HCT116 (cell line): Measurements from ENCODE around the gene RPTOR. TPM values are rescaled to one million over a fixed set of nuclear protein-coding genes. Genes with fewer than 3 reads are reported as not detected.

Experiments used
- ATAC-seq: fragments of 200-7000 bp; cut with Tn5 transposase; 2 replicates; pipeline ENCODE4 v1.9.1; 2020; ENCODE audit warnings: mild to moderate bottlenecking, moderate library complexity
- BruUV-seq: library from RNA; stranded (reverse); fragments of 400-500 nt; replicated peaks from 2 replicates; lab custom pipeline; 2021; lab: Mats Ljungman, UMichigan
- CTCF ChIA-PET: fragments of 300-600 bp; sonication (Branson Sonifier 250); formaldehyde crosslinking; loops from one replicate; lab custom pipeline; 2021; ENCODE audit warnings: antibody characterized with exemption; lab: Charles Lee
- POLR2A ChIA-PET: fragments of 300-600, 350-600 bp; sonication (Branson Sonifier 250); formaldehyde crosslinking; loops from one replicate; lab custom pipeline; 2021; ENCODE audit warnings: antibody characterized with exemption; lab: Charles Lee
- RAD21 ChIA-PET, 2 experiments: fragments of 300-600 bp; sonication (Branson Sonifier 250); formaldehyde crosslinking; loops; one replicate each; lab custom pipeline; 2023; ENCODE audit warnings: low total read pairs in 2 of 2; ENCODE audit not compliant: uncharacterized antibody in 2 of 2, unreplicated experiment in 2 of 2, low non-redundant PET in 1 of 2; lab: Charles Lee
- DNase-seq: peaks from one replicate; pipeline ENCODE4 v3.0.0-alpha.2; 2010; ENCODE audit warnings: low read depth, low spot score
- H2AFZ ChIP-seq: fragments of 200-600 bp; shearing (Covaris generic), sonication (generic); 2 replicates; pipeline ENCODE4 v1.6.1; 2017; ENCODE audit warnings: low read depth, mixed run types, mixed read lengths, antibody characterized with exemption, low read length; ENCODE audit not compliant: poor library complexity, severe bottlenecking
- H3K27ac ChIP-seq: 2 replicates; pipeline ENCODE4 v1.5.1; 2012; ENCODE audit warnings: low read depth, low read length
- H3K27me3 ChIP-seq: fragments of 200-600 bp; sonication (generic); 2 replicates; pipeline ENCODE4 v1.6.1; 2016; ENCODE audit warnings: mixed run types, low read length, mixed read lengths; ENCODE audit not compliant: insufficient read depth
- H3K36me3 ChIP-seq, 2 experiments: fragments of 200-500 bp in 1 of 2; fragments of 200-600 bp in 1 of 2; sonication (Bioruptor generic) in 1 of 2; sonication (generic) in 1 of 2; 2 replicates each; pipeline versions ENCODE4 v1.5.1 to v1.6.1; 2014 to 2016; ENCODE audit warnings: low read length in 2 of 2, inconsistent platforms in 1 of 2, mixed read lengths in 1 of 2, mixed run types in 1 of 2; ENCODE audit not compliant: insufficient read depth in 2 of 2, control insufficient read depth in 1 of 2
- H3K4me1 ChIP-seq, 2 experiments: fragments of 200-600 bp in 1 of 2; sonication (generic) in 1 of 2; 2 replicates each; pipeline versions ENCODE4 v1.5.1 to v1.6.1; 2012 to 2017; ENCODE audit warnings: low read length in 2 of 2, inconsistent platforms in 1 of 2, mild to moderate bottlenecking in 1 of 2, mixed read lengths in 1 of 2, mixed run types in 1 of 2, moderate library complexity in 1 of 2; ENCODE audit not compliant: insufficient read depth in 2 of 2, control insufficient read depth in 1 of 2
- H3K4me2 ChIP-seq: fragments of 200-600 bp; sonication (generic); 2 replicates; pipeline ENCODE4 v1.6.1; 2017; ENCODE audit warnings: mixed run types, low read length, mixed read lengths
- H3K4me3 ChIP-seq, 2 experiments: fragments of 200-600 bp in 1 of 2; sonication (generic) in 1 of 2; replicated peaks in 1 of 2; 2 replicates each; pipeline ENCODE4 v1.5.1; 2011 to 2016; ENCODE audit warnings: low read length in 2 of 2, control low read depth in 1 of 2, low read depth in 1 of 2, mild to moderate bottlenecking in 1 of 2, mixed read lengths in 1 of 2, mixed run types in 1 of 2
- H3K79me2 ChIP-seq: fragments of 200-600 bp; sonication (generic); 2 replicates; pipeline ENCODE4 v1.6.1; 2017; ENCODE audit warnings: mild to moderate bottlenecking, mixed run types, low read length, moderate library complexity, mixed read lengths; ENCODE audit not compliant: insufficient read depth
- H3K9ac ChIP-seq: fragments of 200-600 bp; sonication (generic); 2 replicates; pipeline ENCODE4 v1.6.1; 2016; ENCODE audit warnings: low read length, mixed read lengths
- H3K9me2 ChIP-seq: fragments of 200-600 bp; sonication (generic), shearing (Covaris generic); 2 replicates; pipeline ENCODE4 v1.6.1; 2017; ENCODE audit warnings: mixed run types, mild to moderate bottlenecking, moderate library complexity; ENCODE audit not compliant: insufficient read depth
- H3K9me3 ChIP-seq, 2 experiments: fragments of 200-500 bp in 1 of 2; fragments of 200-600 bp in 1 of 2; sonication (Bioruptor generic) in 1 of 2; sonication (generic) in 1 of 2; 2 replicates each; pipeline ENCODE4 v1.6.1; 2014 to 2017; ENCODE audit warnings: low read length in 2 of 2, mixed read lengths in 2 of 2, inconsistent platforms in 1 of 2, low read depth in 1 of 2, mild to moderate bottlenecking in 1 of 2, mixed run types in 1 of 2, moderate library complexity in 1 of 2; ENCODE audit not compliant: control insufficient read depth in 1 of 2, insufficient read depth in 1 of 2
- H4K20me1 ChIP-seq: fragments of 200-600 bp; sonication (generic), shearing (Covaris generic); 2 replicates; pipeline ENCODE4 v1.6.1; 2017; ENCODE audit warnings: mixed run types, mild to moderate bottlenecking, moderate library complexity; ENCODE audit not compliant: insufficient read depth
- EZH2 ChIP-seq: fragments of 200-600 bp; sonication (generic); IDR thresholded peaks from 2 replicates; pipeline ENCODE4 v1.6.1; 2017; ENCODE audit warnings: antibody characterized with exemption, mixed run types
- RAD21 ChIP-seq: IDR thresholded peaks from 2 replicates; pipeline ENCODE4 v1.6.1; 2012; ENCODE audit warnings: low read depth, mild to moderate bottlenecking
- SP1 ChIP-seq: IDR thresholded peaks from 2 replicates; pipeline ENCODE4 v1.6.1; 2012; ENCODE audit warnings: low read depth
- YY1 ChIP-seq: IDR thresholded peaks from 2 replicates; pipeline ENCODE4 v1.6.1; 2011; ENCODE audit warnings: low read length, low read depth, moderate library complexity, mild to moderate bottlenecking; ENCODE audit not compliant: insufficient replicate concordance; ENCODE audit errors: extremely low read depth
- intact Hi-C: fragments of 100-400 bp; cut with micrococcal nuclease; formaldehyde crosslinking; loops from 2 replicates; pipeline ENCODE4 v1.10.0; 2022
- total RNA-seq: library from RNA; stranded (reverse); gene quantifications from one replicate; pipeline ENCODE4 v1.2.1, GENCODE V29; 2021; ENCODE audit not compliant: unreplicated experiment
- TF ChIP-seq, protein P1 (sequence below), 3 experiments: fragments of 200-600 bp in 1 of 3; sonication (generic) in 1 of 3; IDR thresholded peaks in 2 of 3; conservative IDR thresholded peaks in 1 of 3; 2 replicates each; pipeline ENCODE4 v1.5.1; 2012 to 2017; ENCODE audit warnings: low read depth in 2 of 3, low read length in 2 of 3, antibody characterized with exemption in 1 of 3, borderline replicate concordance in 1 of 3, control low read depth in 1 of 3, mild to moderate bottlenecking in 1 of 3, mixed read lengths in 1 of 3, mixed run types in 1 of 3, moderate library complexity in 1 of 3; ENCODE audit not compliant: insufficient read depth in 1 of 3
- TF ChIP-seq, protein P2 (sequence below): IDR thresholded peaks from 2 replicates; pipeline ENCODE4 v1.6.1; 2011; ENCODE audit warnings: mild to moderate bottlenecking, low read length, moderate library complexity; ENCODE audit not compliant: insufficient replicate concordance; ENCODE audit errors: extremely low read depth

The RPTOR gene
- total RNA-seq, 1 experiment from 2014 or later, result 69.5 TPM

DNA sequence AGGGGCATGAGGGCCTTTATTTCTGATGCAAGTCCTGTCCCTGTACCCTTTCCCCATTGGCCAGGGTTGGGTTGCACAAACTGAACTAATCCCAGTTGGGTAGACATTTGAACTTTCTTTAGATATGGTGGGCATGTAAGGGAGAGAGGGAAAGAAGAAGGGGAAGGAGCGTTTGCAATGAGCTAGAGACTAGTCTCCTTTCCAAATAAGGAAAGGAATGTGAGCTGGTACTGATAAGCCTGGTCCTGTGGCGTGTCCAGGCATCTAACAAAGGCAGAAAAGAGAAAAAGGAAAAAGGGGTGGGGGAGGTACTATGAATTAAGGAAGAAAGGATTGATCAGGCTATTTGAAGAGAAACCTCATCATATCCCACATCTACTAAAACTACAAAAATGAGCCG lies 467.3 kb downstream of the RPTOR start (continued):
- TF ChIP-seq YY1 (no peak), RAD21 (no peak)

- TF ChIP-seq, protein P1, sequence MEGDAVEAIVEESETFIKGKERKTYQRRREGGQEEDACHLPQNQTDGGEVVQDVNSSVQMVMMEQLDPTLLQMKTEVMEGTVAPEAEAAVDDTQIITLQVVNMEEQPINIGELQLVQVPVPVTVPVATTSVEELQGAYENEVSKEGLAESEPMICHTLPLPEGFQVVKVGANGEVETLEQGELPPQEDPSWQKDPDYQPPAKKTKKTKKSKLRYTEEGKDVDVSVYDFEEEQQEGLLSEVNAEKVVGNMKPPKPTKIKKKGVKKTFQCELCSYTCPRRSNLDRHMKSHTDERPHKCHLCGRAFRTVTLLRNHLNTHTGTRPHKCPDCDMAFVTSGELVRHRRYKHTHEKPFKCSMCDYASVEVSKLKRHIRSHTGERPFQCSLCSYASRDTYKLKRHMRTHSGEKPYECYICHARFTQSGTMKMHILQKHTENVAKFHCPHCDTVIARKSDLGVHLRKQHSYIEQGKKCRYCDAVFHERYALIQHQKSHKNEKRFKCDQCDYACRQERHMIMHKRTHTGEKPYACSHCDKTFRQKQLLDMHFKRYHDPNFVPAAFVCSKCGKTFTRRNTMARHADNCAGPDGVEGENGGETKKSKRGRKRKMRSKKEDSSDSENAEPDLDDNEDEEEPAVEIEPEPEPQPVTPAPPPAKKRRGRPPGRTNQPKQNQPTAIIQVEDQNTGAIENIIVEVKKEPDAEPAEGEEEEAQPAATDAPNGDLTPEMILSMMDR (IDR thresholded peaks at IDR 0.05 in 2 of 3, conservative IDR thresholded peaks at IDR 0.05 in 1 of 3; ENCODE audit: borderline replicate concordance in 1 of 3, insufficient read depth in 1 of 3, low read depth in 2 of 3, low read length in 2 of 3), result no peak
- TF ChIP-seq SP1, result no peak
- TF ChIP-seq EZH2, result no peak
- TF ChIP-seq, protein P2, sequence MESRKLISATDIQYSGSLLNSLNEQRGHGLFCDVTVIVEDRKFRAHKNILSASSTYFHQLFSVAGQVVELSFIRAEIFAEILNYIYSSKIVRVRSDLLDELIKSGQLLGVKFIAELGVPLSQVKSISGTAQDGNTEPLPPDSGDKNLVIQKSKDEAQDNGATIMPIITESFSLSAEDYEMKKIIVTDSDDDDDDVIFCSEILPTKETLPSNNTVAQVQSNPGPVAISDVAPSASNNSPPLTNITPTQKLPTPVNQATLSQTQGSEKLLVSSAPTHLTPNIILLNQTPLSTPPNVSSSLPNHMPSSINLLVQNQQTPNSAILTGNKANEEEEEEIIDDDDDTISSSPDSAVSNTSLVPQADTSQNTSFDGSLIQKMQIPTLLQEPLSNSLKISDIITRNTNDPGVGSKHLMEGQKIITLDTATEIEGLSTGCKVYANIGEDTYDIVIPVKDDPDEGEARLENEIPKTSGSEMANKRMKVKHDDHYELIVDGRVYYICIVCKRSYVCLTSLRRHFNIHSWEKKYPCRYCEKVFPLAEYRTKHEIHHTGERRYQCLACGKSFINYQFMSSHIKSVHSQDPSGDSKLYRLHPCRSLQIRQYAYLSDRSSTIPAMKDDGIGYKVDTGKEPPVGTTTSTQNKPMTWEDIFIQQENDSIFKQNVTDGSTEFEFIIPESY, result no peak
- TF ChIP-seq, all 23 proteins: peak for 0
- H3K27me3 ChIP-seq, result no peaks in the 10 kb centered on the region
- POLR2A ChIA-PET, result interaction anchor here (0.7 kb wide), 2 partner anchors 8 to 85 kb away, joined by 3 read pairs; no protein-coding TSS in a partner anchor
- DNase-seq (no peak), ATAC-seq (no peak)
- no peak overlapping the region for H2AFZ ChIP-seq
- no peak overlapping the region for H3K4me2 ChIP-seq
- no peaks in the 10 kb centered on the region for H4K20me1 ChIP-seq
- no peaks in the 10 kb centered on the region for H3K9me2 ChIP-seq
- intact Hi-C loops, result no loop called here
- H3K4me3 ChIP-seq, result no peak overlapping the region
- no peak overlapping the region for H3K9ac ChIP-seq
- H3K36me3 ChIP-seq, result no peaks in the 10 kb centered on the region
- CTCF ChIA-PET, result interaction anchor here (1.9 kb wide), 1 partner anchor 11 kb away, joined by 7 read pairs; no protein-coding TSS in a partner anchor
- H3K79me2 ChIP-seq, result no peaks in the 10 kb centered on the region
- BruUV-seq, result no TSS peak
- RAD21 ChIA-PET, result no interaction called here
- no peak overlapping the region for H3K27ac ChIP-seq
- H3K9me3 ChIP-seq, result peaks cover 0 to 8% of the 10 kb centered on the region in 2 experiments; a peak in 2 of 4 replicates
- H3K4me1 ChIP-seq, result no peaks in the 10 kb centered on the region
These were observed 468.2 kb downstream of the RPTOR start for GRCh38 chr17:81012574-81013447.
